Lower leg skin (tissue), 3 donors: Measurements from ENCODE around the gene VSNL1.

ENCODE experiments used
- CTCF ChIP-seq, 3 donors: fragments of 450-650 bp; IDR thresholded peaks; one replicate each; pipeline ENCODE4 v1.5.1; 2016; ENCODE audit warnings: antibody characterized with exemption in 3 of 3, mild to moderate bottlenecking in 3 of 3, moderate library complexity in 2 of 3
- POLR2A ChIP-seq, 2 donors: fragments of 450-650 bp; IDR thresholded peaks; one replicate each; pipeline ENCODE4 v1.6.1; 2016 to 2017; ENCODE audit warnings: antibody characterized with exemption in 2 of 2, mild to moderate bottlenecking in 1 of 2, moderate library complexity in 1 of 2

DNA sequence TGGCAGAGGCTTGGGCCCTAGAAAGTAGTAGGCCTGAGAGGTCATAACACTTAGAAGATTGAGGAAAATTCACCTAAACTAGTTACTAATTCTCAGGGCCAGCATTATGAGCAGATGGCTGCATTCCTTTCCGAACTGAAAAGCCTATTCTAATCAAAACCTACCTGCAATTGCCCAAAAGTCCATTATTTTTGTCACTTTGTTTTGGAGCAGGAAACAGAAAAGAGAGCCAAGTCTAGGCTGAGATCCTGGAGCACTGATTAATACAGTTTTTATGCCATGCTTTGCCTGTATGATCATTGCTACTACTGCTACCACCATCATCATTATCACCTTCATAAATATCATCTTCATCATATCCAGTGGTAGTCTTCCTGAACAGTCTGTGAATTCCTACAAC is 14.7 kb downstream of the VSNL1 start:
- TF ChIP-seq CTCF (IDR thresholded peaks at IDR 0.05) (no peak), POLR2A (IDR thresholded peaks at IDR 0.05) (no peak)
